B cell (primary cell): ENCODE measurements around the gene PDE10A. TPM values are rescaled to one million over a fixed set of nuclear protein-coding genes. Genes with fewer than 3 reads are reported as not detected.

ENCODE experiments used
- ATAC-seq: fragments of 200-7000 bp; cut with Tn5 transposase; one replicate; pipeline ENCODE4 v1.10.0; 2021; ENCODE audit warnings: low read depth, mild to moderate bottlenecking, moderate number of reproducible peaks, moderate library complexity
- CTCF ChIA-PET: fragments of 350-600 bp; sonication (Branson Sonifier 250); formaldehyde crosslinking; loops from one replicate; lab custom pipeline; 2021; ENCODE audit warnings: antibody characterized with exemption, inconsistent platforms; lab: Charles Lee
- POLR2A ChIA-PET: fragments of 350-600 bp; sonication (Branson Sonifier 250); formaldehyde crosslinking; loops from one replicate; lab custom pipeline; 2021; ENCODE audit warnings: antibody characterized with exemption; lab: Charles Lee
- DNase-seq: peaks from one replicate; pipeline ENCODE4 v3.0.0; 2013
- H2AFZ ChIP-seq: 2 replicates; pipeline ENCODE4 v1.6.1; 2012; ENCODE audit warnings: mild to moderate bottlenecking, low read depth, low read length; ENCODE audit not compliant: insufficient read depth, poor library complexity, severe bottlenecking
- H3K27ac ChIP-seq, 2 donors: 1 replicate in 1 of 2; 2 replicates in 1 of 2; pipeline ENCODE4 v1.5.1; 2012 to 2013; ENCODE audit warnings: low read length in 2 of 2, mild to moderate bottlenecking in 2 of 2, moderate library complexity in 1 of 2
- H3K27me3 ChIP-seq, 4 experiments: fragments of 200-600 bp in 1 of 4; sonication (generic) in 1 of 4; replicated peaks in 1 of 4; 1 replicate in 2 of 4; 2 replicates in 2 of 4; pipeline versions ENCODE4 v1.6.1 to v1.7.0; 2013 to 2016; ENCODE audit warnings: low read length in 3 of 4, mild to moderate bottlenecking in 2 of 4, mixed read lengths in 1 of 4, moderate library complexity in 1 of 4; ENCODE audit not compliant: insufficient read depth in 4 of 4, control insufficient read depth in 3 of 4; ENCODE audit errors: control extremely low read depth in 1 of 4
- H3K36me3 ChIP-seq, 2 experiments: replicated peaks in 1 of 2; 1 replicate in 1 of 2; 2 replicates in 1 of 2; pipeline versions ENCODE4 v1.6.1 to v1.7.1; 2013; ENCODE audit warnings: low read length in 1 of 2; ENCODE audit not compliant: insufficient read depth in 2 of 2, control insufficient read depth in 1 of 2; ENCODE audit errors: control extremely low read depth in 1 of 2, extremely low read depth in 1 of 2
- H3K4me1 ChIP-seq, 2 donors: fragments of 200-600 bp in 1 of 2; sonication (generic) in 1 of 2; 1 replicate in 1 of 2; 2 replicates in 1 of 2; pipeline versions ENCODE4 v1.5.1 to v1.6.1; 2013 to 2017; ENCODE audit warnings: low read length in 2 of 2; ENCODE audit not compliant: control insufficient read depth in 2 of 2, insufficient read depth in 2 of 2
- H3K4me2 ChIP-seq: replicated peaks from 2 replicates; pipeline ENCODE3; 2012; ENCODE audit warnings: mild to moderate bottlenecking, low read depth, low read length; ENCODE audit not compliant: poor library complexity, severe bottlenecking
- H3K4me3 ChIP-seq, 5 experiments: fragments of 200-600 bp in 1 of 5; sonication (generic) in 1 of 5; 1 replicate in 3 of 5; 2 replicates in 2 of 5; pipeline versions ENCODE4 v1.5.1 to v1.7.0; 2011 to 2016; ENCODE audit warnings: low read length in 4 of 5, mild to moderate bottlenecking in 4 of 5, low read depth in 2 of 5, control low read depth in 1 of 5, moderate library complexity in 1 of 5; ENCODE audit not compliant: insufficient read depth in 1 of 5; ENCODE audit errors: control extremely low read depth in 1 of 5, extremely low read depth in 1 of 5
- H3K79me2 ChIP-seq: fragments of 200-600 bp; sonication (generic); one replicate; pipeline ENCODE4 v1.6.0; 2016; ENCODE audit warnings: low read length; ENCODE audit not compliant: control insufficient read depth, insufficient read depth
- H3K9ac ChIP-seq: fragments of 200-600 bp; sonication (generic); 2 replicates; pipeline ENCODE4 v1.6.1; 2017; ENCODE audit warnings: mild to moderate bottlenecking, low read length, moderate library complexity
- H3K9me3 ChIP-seq, 3 donors: one replicate each; pipeline versions ENCODE4 v1.6.1 to v1.7.1; 2013; ENCODE audit warnings: low read length in 2 of 3; ENCODE audit not compliant: control insufficient read depth in 2 of 3, insufficient read depth in 1 of 3; ENCODE audit errors: control extremely low read depth in 1 of 3
- H4K20me1 ChIP-seq: 2 replicates; pipeline ENCODE4 v1.6.0; 2012; ENCODE audit warnings: mild to moderate bottlenecking, low read length; ENCODE audit not compliant: insufficient read depth, control insufficient read depth, poor library complexity, severe bottlenecking
- H3K27ac Mint-ChIP-seq: one replicate; pipeline ENCODE4 v1.8.0; 2021; ENCODE audit warnings: mixed read lengths
- H3K27me3 Mint-ChIP-seq: one replicate; pipeline ENCODE4 v1.8.0; 2021; ENCODE audit warnings: mixed read lengths
- H3K4me1 Mint-ChIP-seq: one replicate; pipeline ENCODE4 v1.8.0; 2021; ENCODE audit warnings: mixed read lengths
- H3K4me3 Mint-ChIP-seq: one replicate; pipeline ENCODE4 v1.8.0; 2021; ENCODE audit warnings: mixed read lengths
- H3K9me3 Mint-ChIP-seq: one replicate; pipeline ENCODE4 v1.8.0; 2022; ENCODE audit warnings: mixed read lengths; ENCODE audit not compliant: insufficient read depth
- EZH2 ChIP-seq: IDR thresholded peaks from 2 replicates; pipeline ENCODE4 v1.6.1; 2012; ENCODE audit warnings: borderline replicate concordance, low read depth, mild to moderate bottlenecking, moderate library complexity, low read length; ENCODE audit not compliant: insufficient read depth, poor library complexity, severe bottlenecking
- WGBS: methylation state at CpG from one replicate; pipeline ENCODE4 v1.1.5; 2013; ENCODE audit warnings: missing lambda C conversion rate; ENCODE audit not compliant: insufficient coverage; 5-methylcytosine and 5-hydroxymethylcytosine counted together
- intact Hi-C: fragments of 100-400 bp; cut with micrococcal nuclease; formaldehyde crosslinking; loops from one replicate; pipeline ENCODE4 v1.10.0; 2022
- polyA plus RNA-seq: library from polyadenylated mRNA; depleted of rRNA; stranded (reverse); fragments of >200 nt; gene quantifications from 2 replicates; pipeline ENCODE4 v1.2.3, GENCODE V29; 2012
- total RNA-seq, 2 donors: library from RNA; stranded (reverse); fragments of 120-200 nt in 1 of 2; gene quantifications; 1 replicate in 1 of 2; 2 replicates in 1 of 2; pipeline versions ENCODE4 v1.2.3 to v1.2.4, GENCODE V29; 2013 to 2022
- TF ChIP-seq, protein P1 (sequence below): fragments of 200-600 bp; IDR thresholded peaks from one replicate; pipeline ENCODE4 v1.8.0; 2022; ENCODE audit warnings: antibody characterized with exemption, mild to moderate bottlenecking

PDE10A gene
- total and polyA plus RNA-seq, 2 donors (not counting 1 experiment from before 2014, with no cell fraction given) = not detected

DNA sequence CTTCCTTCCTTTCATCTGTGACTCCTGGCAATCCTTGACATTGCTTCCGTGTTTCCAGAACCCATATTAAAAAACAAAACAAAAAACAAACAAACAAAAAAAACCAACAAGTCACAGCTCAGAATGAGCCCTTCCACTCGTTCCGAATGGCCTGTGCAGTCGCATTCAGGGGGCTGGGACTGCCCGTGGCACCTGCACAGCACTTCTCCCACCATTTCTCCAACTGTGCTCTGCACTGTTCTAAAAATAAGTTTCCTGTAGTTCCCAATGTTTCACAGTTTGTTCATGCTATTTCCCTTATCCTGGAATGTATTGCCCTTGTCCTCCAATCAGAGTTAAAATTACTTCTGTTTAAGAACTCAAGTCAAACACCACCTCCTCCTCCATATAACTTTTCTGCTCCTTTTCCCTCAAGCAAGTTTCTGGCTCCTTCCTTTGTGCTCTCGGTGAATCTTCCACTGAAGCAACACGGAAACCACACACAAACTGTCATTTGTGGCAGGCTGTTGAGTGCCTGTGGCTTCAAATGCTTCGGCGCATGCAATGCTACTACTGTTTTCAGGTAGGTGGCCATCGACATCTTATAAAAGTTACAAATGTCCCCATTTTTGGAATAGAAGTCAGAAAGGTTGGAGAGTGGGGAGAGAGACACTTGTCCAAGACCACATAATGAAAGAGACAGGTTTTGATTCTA lies 57.7 kb downstream of the PDE10A start:
- no peak overlapping the region for H3K4me2 ChIP-seq
- TF ChIP-seq EZH2 = no peak
- TF ChIP-seq, protein P1, sequence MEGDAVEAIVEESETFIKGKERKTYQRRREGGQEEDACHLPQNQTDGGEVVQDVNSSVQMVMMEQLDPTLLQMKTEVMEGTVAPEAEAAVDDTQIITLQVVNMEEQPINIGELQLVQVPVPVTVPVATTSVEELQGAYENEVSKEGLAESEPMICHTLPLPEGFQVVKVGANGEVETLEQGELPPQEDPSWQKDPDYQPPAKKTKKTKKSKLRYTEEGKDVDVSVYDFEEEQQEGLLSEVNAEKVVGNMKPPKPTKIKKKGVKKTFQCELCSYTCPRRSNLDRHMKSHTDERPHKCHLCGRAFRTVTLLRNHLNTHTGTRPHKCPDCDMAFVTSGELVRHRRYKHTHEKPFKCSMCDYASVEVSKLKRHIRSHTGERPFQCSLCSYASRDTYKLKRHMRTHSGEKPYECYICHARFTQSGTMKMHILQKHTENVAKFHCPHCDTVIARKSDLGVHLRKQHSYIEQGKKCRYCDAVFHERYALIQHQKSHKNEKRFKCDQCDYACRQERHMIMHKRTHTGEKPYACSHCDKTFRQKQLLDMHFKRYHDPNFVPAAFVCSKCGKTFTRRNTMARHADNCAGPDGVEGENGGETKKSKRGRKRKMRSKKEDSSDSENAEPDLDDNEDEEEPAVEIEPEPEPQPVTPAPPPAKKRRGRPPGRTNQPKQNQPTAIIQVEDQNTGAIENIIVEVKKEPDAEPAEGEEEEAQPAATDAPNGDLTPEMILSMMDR = no peak
- no peaks in the 10 kb centered on the region for H3K9me3 Mint-ChIP-seq
- H3K36me3 ChIP-seq = no peaks in the 10 kb centered on the region
- no peak for DNase-seq
- H3K9ac ChIP-seq = no peak overlapping the region
- intact Hi-C loops = no loop called here
- WGBS = 81% methylated on average over 6 of the region's 10 CpGs
- no peak overlapping the region for H2AFZ ChIP-seq
- no peaks in the 10 kb centered on the region for H3K9me3 ChIP-seq
- H3K79me2 ChIP-seq = no peaks in the 10 kb centered on the region
- no peak overlapping the region for H3K27ac ChIP-seq
- CTCF ChIA-PET = no interaction called here
- POLR2A ChIA-PET = no interaction called here
- H3K27me3 ChIP-seq = no peaks in the 10 kb centered on the region
- no peak for ATAC-seq
- no peaks in the 10 kb centered on the region for H3K4me1 ChIP-seq
- no peak overlapping the region for H3K4me3 ChIP-seq
- no peaks in the 10 kb centered on the region for H4K20me1 ChIP-seq
- no peak overlapping the region for H3K27ac Mint-ChIP-seq
- no peak overlapping the region for H3K4me3 Mint-ChIP-seq
- H3K4me1 Mint-ChIP-seq = no peaks in the 10 kb centered on the region
- H3K27me3 Mint-ChIP-seq = no peaks in the 10 kb centered on the region

DNA sequence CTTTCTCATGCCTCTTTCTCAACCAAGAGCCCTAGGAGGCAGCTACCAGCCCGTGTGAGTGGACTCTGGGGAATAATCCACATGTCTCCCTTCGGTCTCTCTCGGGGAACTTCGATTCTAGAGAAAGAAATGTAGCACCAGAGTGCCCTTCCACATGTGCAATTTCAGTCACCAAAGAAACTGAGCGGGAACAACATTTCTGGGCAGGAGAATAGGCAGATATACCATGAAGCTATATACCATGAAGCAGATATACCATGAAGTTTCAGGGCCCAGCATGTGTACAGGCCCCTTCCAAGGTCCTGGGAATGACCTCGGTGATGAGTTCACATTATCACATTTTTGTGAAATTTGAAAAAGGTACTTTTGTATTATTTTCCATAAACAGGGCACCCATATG lies 60.8 kb downstream of the PDE10A start:
- H4K20me1 ChIP-seq = no peaks in the 10 kb centered on the region
- no peak overlapping the region for H3K4me2 ChIP-seq
- intact Hi-C loops = no loop called here
- 73% methylated on average over 4 of the region's 6 CpGs for WGBS
- no peak for DNase-seq
- no peaks in the 10 kb centered on the region for H3K4me1 ChIP-seq
- TF ChIP-seq, protein P1 = no peak
- no peak for TF ChIP-seq EZH2
- no peak overlapping the region for H3K27ac ChIP-seq
- no peaks in the 10 kb centered on the region for H3K36me3 ChIP-seq
- peaks cover 0 to 4% (median 0%) of the 10 kb centered on the region in 3 donors for H3K9me3 ChIP-seq
- no peak for ATAC-seq
- no peaks in the 10 kb centered on the region for H3K27me3 ChIP-seq
- H3K4me1 Mint-ChIP-seq = no peaks in the 10 kb centered on the region
- no peak overlapping the region for H3K4me3 ChIP-seq
- H3K79me2 ChIP-seq = no peaks in the 10 kb centered on the region
- H3K9ac ChIP-seq = no peak overlapping the region
- H3K9me3 Mint-ChIP-seq = no peaks in the 10 kb centered on the region
- no peaks in the 10 kb centered on the region for H3K27me3 Mint-ChIP-seq
- H3K4me3 Mint-ChIP-seq = no peak overlapping the region
- H2AFZ ChIP-seq = no peak overlapping the region
- no peak overlapping the region for H3K27ac Mint-ChIP-seq
- ChIA-PET POLR2A (no interaction called here), CTCF (no interaction called here)
